GM19043 (cell line): ENCODE results near the gene KMT2C.
"Not testable (repeated sequence)": the region's sequence is repeated elsewhere in the genome, so short reads cannot be mapped to it uniquely, and the experiment has no call there.

Source experiments
- ATAC-seq: cut with Tn5 transposase; IDR thresholded peaks from one replicate; pipeline ENCODE4 v1.9.1; 2021; ENCODE audit warnings: low read depth; ENCODE audit not compliant: unreplicated experiment

KMT2C gene

DNA sequence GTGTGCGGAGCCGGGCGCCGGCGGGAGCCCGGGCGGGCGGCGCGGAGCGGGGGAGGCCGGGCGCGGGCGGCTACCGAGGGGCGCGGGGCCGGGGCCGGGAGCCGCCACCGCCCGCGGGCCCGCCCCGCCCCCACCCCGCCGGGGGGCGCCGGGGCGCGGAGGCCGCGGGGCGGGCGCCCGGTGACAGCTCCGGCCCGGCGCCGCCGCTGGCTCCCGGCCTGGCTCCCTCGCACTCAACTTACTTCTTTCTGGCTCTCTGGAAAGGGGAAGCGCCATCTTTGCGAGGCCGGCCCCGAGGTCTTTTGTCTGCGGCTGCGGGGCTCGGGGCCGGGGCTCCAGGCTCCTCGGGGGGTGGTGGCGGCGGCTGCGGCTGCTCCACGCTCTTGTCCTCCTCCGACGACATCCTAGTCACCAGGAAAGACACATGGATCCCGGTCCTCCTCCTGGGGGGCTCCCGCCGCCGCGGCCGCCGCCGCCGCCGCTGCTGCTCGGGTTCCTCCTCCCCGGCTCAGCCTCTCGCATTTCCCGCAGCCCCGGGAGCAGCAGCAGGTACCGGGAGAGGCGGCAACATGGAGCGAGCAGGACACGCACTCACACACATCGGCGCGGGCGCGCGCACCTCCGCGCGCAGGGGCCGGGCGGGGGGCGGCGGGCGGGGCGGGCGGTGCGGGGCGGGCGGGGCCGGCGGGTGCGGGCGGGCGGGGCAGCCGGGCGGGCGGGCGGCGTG lies at the start of gene KMT2C:
TSS of gene KMT2C (minus strand) at position 620 of the 727 bp plus-strand sequence. CDS start at position 403, 217 bp downstream.
- ATAC-seq, result peak; percentile 5

- ATAC-seq, result no peak
Observed at GRCh38 chr7:152481082-152481481, 45.3 kb upstream of the KMT2C start.

GRCh38 chr7:152480664-152481063 lies 44.9 kb upstream of the KMT2C start:
- no peak for ATAC-seq

DNA sequence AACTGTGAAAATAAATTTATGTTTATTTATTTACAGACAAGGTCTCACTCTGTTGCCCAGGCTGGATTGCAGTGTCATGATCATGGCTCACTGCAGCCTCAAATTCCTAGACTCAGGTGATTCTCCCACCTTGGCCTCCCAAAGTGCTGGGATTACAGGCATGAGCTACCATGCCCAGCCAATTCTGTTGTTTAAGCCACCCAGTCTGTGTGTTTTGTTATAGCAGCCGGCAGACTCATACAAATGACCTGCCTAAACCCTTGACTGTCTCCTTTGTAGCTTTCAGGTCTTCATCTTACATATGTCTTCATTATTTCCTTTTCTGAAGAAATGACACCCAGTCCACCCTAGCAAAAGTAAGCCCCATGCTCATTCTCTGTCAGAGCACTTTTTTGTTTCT lies 43.8 kb upstream of the KMT2C start:
- ATAC-seq, result no peak

DNA sequence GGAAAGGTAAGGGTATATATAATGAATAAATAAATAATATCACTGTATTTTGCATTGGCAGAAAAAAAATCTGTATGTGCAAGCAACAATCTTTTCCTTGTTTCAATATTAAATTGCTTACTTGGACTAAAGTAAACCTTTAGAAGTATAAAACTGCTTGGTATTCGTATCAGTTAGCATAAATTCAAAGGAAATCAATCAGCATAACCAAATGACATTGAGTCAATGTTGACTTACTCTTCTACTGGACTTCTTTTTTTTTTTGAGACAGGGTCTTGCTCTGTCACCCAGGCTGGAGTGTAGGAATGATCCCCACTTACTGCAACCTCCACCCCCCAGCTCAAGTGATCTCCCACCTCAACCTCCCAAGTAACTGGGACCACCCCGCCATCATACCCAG lies 42.3 kb upstream of the KMT2C start:
- ATAC-seq, result no peak

- no peak for ATAC-seq
Observed at GRCh38 chr7:152477079-152477478, 41.3 kb upstream of the KMT2C start.

- ATAC-seq, result no peak
Observed at GRCh38 chr7:152476551-152476950, 40.7 kb upstream of the KMT2C start.

GRCh38 chr7:152471023-152471620 lies 35.3 kb upstream of the KMT2C start:
- not testable (repeated sequence) for ATAC-seq

DNA sequence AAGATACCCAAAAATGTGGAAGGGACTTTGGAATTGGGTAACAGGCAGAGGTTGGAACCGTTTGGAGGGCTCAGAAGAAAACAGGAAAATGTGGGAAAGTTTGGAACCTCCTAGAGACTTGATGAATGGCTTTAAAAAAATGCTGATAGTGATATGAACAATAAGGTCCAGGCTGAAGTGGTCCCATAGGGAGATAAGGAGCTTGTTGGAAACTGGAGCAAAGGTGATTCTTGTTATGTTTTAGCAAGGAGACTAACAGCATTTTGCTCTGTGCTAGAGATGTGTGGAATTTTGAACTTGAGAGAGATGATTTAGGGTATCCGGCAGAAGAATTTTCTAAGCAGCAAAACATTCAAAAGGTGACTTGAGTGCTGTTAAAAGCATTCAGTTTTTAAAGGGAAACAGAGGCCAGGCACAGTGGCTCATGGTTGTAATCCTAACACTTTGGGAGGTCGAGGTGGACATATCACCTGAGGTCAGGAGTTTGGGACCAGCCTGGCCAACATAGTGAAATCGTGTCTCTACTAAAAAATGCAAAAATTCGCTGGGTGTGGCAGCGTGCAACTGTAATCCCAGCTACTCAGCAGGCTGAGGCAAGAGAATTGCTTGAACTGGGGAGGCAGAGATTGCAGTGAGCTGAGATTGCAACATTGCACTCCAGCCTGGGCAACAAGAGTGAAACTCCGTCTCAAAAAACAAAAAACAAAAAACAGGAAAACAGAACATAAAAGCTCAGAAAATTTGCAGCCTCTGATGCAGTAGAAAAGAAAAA lies 34.6 kb upstream of the KMT2C start:
- not testable (repeated sequence) for ATAC-seq

DNA sequence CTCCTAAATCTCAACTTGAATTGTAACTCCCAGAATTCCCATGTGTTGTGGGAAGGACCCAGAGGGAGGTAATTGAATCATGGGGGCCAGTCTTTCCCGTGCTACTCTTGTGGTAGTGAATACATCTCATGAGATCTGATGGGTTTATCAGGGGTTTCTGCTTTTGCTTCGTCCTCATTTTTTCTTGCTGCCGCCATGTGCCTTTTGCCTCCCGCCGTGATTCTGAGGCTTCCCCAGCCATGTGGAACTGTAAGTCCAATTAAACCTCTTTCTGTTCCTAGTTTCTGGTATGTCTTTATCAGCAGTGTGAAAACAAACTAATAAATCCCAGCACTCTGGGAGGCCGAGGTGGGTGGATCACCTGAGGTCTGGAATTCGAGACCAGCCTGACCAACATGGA lies 33.8 kb upstream of the KMT2C start:
- not testable (repeated sequence) for ATAC-seq

DNA sequence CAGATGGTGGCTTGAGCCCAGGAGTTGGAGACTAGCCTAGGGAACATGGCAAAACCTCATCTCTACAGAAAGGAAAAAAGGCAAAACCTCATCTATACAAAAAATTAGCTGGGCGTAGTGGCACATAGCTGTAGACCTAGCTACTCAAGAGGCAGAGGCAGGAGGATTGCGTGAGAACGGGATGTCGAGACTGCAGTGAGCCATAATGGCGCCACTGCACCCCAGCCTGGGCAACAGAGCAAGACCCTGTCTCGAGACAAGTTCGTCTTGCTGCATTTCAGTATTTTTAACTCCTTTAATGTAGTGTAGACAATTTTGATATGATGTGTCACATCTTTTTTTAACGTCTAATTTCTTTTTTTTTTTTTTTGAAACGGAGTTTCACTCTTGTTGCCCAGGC lies 31.4 kb upstream of the KMT2C start:
- ATAC-seq, result no peak

DNA sequence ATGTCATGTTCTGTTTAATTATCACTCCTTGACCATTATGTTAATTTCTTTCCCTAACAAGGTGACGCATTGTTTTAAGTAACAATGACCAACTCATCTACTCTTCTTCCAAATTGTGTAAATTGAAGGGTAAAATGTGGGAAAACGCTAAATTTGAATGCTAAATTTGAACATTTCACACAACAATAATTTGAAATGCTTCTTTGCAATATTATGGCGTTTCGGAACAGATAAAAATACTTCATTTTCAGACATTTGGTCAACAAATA lies 29.2 kb upstream of the KMT2C start:
- no peak for ATAC-seq

- peak; percentile 20 for ATAC-seq
Observed at GRCh38 chr7:152464312-152465118, 28.7 kb upstream of the KMT2C start.

- peak; percentile 88 for ATAC-seq
Observed at GRCh38 chr7:152463709-152464311, 28.0 kb upstream of the KMT2C start.

DNA sequence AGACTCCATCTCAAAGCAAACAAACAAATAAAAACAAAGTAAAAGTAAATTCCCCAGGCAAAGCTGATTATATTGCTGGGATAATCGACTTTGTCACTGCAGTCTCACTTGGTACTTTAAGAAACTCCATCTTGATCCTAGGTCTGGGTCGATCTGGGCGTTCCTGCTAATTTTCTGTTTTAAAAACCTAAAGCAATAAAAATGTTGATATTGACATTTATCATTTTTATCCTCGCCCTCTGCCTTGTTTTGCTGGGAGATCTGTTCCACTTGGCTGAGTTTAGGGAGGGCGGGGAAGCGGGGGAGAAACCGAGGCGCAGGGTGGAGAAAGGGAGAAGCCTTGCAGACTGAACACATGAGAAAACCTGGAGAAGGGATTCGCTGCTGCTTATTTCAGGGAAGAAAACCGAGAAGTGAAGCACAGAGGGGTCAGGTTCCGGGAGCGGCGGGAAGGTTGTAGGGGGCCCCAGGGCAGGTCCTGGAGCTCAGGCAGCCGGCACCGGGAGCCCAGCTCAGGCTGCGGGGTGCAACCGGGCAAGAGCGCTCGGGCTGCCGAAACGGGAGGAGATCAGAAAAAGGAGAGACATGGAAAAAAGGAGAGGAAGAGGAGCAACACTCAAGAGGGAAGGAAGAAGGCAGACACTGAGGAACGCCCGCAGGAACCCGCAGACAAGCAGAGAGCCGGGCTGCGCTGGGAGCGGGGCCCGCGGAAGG lies 27.3 kb upstream of the KMT2C start:
- peak; percentile 7 for ATAC-seq

- ATAC-seq, result no peak
Observed at GRCh38 chr7:152459724-152460251, 24.0 kb upstream of the KMT2C start.

- ATAC-seq, result no peak
Observed at GRCh38 chr7:152451356-152451755, 15.6 kb upstream of the KMT2C start.

GRCh38 chr7:152445386-152446008 lies 9.7 kb upstream of the KMT2C start:
- ATAC-seq, result not testable (repeated sequence)

DNA sequence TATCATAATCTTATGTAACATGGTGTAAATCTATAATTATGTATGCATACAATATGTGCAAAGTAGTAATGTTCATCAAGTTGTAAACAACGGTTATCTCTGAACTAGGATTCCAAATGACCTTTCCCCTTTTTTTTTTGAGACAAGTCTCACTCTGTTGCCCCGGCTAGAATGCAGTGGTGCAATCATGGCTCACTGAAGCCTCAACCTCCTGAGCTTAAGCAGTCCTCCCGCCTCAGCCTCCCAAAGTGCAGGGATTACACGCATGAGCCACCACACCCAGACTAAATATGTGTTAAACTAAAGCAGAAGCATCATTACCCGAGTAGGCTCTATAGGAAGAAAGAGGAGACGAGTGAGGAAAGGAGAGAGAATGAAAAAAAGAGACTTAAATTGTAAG lies 7.8 kb upstream of the KMT2C start:
- no peak for ATAC-seq
